GM19035 (cell line): ENCODE data around the gene TBC1D16.

Experiments
- ATAC-seq: cut with Tn5 transposase; IDR thresholded peaks from one replicate; pipeline ENCODE4 v1.9.1; 2021; ENCODE audit not compliant: unreplicated experiment

Gene TBC1D16

DNA sequence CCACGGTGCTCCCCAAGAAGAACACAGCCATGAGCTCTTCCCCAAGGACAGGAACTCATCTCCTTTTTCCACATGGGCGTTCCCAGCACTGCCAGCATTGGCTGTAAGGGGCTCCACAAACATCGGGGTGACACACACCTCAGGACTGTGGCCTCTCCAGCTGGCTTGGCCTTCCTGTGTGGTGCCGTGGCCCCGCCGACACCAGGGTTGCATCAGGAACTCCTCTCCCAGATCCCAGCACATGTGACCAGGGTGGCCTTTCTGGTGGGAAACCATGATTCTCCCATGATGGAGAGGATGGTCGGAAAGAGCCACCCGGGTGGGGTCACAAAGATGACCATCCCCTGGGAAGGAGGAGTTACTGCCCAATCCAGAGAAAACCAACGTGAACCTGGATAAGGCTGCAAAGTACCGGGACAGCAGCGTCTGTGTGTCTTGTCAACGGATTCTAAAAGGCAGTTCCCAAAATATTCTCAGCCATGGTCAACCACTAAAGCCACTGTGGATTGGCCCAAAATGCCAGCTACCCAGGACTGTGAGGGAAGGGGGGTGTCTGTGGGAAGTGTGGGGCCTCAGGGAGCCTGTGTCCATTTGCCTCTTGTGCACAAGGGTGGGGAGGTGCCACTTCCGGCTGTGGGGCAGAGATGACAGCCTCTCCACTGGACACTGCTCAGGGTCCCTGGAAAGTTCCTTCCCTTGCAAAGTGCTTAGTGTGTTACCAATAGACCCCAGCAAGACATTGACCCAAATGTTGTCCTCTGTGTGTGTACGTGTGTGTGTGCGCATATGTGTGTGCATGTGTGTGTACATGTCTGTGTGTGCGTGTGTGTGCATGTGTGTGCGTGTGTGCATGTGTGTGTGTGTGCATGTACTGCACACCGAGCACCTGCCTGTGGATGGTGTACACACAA lies 118.4 kb downstream of the TBC1D16 start:
- no peak for ATAC-seq

DNA sequence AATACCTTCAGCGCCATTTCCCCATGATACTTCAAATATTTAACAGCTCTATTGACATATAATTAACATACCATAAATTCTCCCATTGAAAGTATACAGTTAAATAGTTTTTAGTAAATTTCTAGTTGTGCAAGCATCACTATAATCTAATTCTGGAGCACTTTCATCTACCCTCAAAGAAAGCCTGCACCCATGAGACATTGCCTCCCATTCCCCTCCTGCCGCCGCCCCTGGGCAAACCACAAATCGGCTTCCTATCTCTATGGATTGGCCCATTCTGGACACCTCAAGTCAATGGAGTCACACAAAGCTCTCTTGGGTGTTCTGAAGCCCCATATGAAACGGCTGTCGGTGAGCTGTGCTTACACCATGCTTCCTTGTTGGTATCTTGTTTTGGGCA lies 119.2 kb downstream of the TBC1D16 start:
- ATAC-seq = no peak

DNA sequence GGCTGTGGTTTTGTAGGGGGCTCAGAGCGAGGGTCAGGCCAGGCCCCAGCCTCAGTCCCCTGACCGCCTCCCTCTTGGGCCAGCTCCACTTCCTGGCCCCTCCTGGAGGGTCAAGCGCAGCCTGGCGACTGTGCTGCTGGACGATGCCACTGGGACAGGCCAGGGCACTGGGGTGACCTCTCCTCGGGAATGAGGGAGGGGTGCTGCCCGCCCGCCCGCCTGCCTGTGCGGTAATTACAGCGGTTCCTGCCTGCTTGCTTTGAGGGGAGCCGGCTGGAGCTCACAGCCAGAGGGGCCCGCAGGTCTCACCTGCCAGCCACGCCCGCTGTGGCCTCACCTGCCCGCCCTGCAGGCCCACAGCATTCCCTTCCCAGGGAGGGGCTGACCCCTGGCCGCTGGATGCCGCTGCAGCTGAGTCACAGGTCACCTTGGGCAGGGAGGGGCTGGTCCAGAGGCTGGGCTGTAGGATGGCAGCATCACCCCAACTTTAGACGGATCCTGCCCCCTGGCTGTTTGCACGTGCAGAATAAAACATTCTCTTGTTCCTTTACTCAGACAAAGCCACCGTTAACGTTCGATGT lies 119.7 kb downstream of the TBC1D16 start:
- ATAC-seq = no peak

DNA sequence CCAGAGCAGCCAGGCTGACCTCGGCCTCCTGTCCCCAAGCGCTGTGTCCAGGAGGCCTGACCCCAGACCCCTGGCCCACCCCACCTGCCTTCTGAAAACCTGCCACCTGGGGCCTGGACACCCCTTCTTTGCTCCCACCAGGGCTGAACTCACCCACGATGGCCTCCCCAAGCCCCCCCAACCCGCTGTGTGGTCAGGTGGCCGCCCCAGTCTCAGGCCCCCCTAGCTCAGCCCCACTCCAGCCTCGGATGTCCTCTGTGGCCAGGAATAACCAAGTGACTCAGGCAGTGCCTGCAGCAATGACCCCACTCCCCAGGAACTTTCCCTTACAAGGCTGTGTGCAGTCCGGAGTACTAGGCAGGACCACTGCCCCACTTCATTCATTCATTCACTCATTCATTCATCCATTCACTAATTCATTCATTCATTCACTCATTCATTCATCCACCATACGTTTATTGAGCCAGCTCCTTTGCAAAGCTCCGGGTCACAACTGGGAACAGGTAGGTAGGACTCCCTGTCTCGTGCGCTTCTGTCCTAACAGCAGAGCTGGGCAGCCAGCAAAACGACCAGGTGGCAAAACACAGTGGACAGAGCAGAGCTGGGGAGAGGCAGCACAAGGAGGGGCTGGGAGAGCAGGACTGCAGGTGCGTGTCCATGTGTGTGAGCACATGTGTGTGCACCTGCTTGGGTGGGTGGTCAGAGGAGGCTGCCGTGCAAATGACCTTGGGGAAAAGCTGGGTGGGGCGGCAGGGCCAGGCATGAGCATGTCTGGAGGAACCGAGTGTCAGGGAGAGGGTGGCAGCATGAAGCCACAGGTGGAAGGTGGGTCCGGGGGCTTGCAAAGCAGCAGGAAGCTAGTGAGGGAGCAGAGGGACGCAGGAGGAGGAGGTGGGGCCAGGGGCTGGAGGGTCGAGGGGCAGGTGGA lies 120.6 kb downstream of the TBC1D16 start:
- ATAC-seq = no peak

DNA sequence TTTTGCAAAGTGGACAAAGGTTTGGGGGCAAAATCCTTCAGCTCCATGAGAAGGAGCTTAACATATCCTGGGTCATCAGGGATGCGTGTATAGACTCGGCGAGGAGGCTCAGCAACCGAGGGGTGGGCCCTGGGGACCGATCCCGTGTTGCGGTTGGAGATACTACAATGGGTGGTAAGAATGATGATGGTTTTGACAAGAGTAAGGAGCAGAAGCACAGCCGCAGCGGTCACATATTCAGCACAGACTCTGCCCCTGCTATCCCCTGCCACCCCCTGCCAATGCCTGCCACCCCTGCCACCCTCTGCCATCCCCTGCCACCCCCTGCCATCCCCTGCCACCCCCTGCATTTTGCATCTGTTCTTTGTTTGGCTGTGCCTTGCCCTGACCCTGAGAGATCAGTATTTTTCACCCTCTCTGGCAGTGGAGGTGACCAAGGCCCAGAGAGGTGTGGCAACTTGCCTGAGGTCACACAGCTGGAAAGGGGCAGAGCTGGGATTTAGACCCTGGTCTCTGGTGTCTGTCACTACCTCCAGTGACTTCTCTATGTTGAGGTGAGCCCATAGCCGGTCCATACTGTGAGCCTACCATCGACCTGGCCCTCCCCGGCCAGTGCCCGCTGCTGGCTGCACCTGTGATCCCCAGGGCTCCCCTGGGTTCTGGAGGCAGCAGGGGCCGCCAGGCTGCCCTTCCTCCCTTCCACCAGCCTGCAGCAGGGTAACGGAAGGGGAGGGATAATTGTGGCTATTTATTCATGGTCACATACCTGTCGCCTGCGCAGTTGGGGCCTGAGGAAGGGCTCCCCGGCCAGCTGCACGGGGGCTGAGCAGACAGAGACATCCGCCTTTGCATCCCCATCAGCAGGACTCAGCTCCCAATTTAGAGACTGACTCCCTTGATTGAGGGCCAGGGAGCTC lies 121.5 kb downstream of the TBC1D16 start:
- no peak for ATAC-seq

DNA sequence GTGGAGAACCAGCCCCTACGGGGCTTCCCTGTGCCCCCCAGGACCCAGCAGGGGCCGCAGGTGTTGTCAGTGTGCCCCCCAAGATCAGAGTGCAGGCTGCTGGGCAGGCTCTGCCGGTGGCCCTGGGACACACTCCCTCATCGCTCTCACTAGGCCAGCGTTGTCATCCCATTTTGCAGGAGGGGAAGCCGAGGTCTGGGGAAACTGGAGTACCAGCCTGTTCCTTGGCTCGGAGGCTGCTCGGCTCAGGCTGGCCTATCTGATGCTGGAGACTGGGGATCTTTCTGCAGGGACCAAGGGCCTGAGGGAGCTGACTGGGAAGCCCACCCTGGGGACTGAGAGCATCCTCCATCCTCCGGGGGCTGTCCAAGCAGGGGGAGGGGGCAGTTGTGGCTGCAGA lies 122.2 kb downstream of the TBC1D16 start:
- ATAC-seq = no peak

DNA sequence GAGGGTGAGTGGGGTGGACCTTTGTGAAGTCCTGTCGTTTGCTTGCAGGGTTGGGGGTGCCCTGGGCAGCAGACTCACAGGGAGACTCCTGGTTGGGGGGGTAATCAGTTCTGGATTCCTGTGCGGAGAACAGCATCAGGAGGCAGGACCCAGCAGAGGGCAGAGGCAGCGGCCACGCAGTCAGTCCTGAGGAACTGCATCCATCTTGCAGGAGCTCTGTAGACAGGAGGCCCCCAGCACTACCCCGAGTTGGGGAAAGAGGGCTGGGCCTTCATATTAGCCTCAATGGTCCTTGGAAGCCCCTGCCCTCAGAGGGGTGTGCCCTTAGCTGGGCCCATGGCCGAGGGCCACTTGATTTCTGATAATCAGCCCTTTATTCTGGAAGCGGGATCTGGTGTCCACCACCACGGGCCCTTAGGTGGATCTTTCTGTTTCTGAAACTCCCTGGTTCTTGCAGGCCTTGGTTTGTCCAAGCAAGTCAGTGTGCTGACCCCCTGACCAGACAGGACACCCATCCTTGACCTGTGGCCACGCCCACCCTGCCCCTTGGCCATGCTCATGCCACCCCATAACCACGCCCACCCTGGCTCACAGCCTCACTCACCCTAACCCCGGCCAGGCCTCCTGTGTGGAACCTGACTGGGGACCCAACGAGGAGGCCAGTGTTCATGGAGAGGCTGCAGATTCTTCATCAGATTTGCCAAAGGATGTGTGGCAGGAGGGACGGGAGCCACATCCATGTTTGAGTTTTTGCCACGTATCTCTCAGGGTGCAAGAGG lies 122.9 kb downstream of the TBC1D16 start:
- no peak for ATAC-seq

DNA sequence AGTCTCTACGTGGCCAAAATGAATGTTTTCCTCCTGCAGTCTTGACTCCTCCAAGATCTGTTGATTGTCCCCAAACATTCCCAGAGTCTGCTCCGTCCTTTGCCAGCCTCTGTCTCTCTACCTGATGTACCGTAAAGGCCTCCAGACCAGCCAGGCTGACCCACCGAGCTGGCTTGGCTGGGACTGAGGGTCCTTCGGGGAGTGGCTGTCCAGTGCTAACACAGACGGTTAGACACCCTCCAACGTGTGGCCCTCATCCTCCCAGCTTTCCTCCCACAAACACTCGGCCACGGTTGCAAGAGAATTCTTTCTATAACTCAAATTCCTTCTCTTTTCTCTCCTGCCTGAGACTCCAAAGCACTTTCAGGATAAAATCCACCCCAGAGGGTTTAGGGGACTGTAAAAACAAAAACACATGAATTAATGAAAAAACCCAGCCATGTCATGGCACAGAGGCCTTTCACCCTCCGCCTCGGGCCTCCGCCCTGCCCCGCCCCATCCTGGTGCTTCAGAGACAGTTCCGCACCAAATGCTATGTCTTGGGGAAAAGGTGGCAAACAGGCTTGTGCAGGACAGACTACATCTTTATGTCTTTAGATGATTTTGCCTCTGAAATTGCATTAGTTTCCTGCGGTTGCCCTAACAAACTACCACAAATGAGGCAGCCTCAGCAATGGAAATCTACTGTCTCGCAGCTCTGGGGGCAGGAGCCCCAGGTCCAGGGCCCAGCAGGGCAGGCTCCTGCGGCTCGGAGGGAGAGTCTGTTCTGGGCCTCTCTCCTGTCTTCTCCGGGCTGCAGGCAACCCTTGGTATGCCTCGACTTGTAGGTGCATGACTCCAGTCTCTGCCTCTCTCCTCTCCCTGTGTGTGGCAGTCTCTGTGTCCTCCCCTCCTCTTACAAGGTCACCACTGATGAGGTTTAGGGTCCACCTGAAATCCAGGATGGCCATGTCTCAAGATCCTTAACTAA lies 124.0 kb downstream of the TBC1D16 start:
- no peak for ATAC-seq

DNA sequence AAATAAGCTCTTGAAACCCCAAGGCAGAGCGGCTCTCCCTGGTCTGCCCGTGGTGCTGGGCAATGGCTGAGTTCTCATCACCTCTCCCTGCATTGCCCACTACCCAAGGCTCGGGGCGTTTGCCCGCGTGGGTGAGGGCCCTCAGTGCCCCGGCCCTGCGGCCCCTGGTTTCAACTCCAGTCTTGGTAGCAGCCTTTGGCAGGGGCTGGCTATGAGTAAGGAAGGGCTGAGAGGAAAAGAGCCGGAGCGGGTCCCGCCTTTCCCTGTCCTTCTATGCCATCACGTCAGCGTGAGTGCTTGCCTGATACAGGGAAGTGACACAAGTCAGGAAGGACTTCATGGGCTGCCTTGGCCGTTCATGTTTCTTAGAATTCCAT lies 124.7 kb downstream of the TBC1D16 start:
- no peak for ATAC-seq

DNA sequence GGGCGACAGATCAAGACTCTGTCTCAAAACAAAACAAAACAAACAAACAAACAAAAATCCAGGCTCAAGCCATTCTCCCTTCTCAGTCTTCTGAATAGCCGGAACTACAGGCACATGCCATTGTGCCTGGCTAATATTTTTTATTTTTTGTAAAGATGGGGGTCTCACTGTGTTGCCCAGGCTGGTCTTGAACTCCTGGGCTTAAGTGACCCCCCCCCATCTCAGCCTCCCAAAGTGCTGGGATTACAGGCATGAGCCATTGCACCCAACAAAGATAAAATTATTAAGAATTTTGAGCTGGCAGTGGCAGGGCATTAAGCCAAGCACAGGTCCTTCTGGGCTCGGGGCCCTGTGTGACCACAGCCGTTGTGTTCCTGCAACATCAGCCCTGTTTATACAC lies 126.6 kb downstream of the TBC1D16 start:
- ATAC-seq = no peak

DNA sequence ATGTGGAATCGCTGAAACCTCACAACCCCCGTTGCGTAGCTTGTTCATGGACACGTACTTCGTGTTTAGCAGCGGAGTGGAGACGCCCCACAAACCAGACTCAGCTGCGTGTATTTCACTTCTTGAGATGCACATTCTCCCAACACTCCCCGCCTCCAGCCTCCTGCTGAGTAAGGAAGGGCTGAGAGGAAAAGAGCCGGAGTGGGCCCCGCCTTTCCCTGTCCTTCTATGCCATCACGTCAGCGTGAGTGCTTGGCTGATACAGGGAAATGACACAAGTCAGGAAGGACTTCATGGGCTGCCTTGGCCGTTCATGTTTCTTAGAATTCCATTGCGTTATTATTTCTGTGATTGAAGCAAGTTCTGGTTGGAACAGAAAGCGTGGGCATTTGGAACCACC lies 127.8 kb downstream of the TBC1D16 start:
- no peak for ATAC-seq

DNA sequence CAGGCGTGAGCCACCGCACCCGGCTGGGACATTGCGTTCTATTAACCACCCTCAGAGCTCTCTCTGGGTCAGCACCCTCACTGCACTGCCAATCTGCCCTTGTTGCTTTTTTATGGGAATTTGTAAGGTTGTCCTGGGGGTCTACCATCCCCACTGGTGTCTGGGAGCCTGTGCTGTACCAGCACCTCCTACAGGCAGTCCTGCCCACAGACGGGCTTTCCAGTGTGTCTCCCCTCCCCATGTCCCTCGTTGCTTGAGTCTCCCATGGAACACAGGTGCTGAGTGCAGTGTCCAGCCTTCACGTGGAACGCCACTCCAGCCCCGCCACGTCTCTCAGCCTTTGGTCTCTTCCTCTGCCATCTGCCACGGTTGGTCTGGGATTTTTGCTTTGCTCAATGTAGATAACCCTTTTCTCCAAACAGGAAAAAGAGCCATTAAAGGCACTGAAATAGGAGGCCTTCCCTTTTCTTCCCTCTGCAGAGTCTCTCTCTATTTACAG lies 128.4 kb downstream of the TBC1D16 start:
- no peak for ATAC-seq

DNA sequence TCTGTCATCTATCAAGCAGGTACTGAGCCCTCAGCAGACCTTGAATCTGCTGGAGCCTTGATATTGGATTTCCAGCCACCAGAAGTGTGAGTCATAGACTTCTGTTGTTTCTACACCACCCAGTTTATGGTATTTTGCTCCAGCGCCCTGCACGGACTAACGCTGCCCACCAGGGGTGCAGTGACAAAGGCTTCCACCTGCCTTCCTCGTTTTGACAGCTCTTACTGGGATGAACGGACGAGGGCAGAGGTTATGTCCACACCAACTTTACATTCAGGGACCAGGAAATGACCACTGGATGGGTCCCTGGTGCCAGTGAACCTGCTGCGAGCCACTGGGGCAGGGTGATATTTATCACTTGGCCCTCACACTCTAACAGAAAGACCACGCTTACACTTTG lies 129.8 kb downstream of the TBC1D16 start:
- ATAC-seq = no peak

DNA sequence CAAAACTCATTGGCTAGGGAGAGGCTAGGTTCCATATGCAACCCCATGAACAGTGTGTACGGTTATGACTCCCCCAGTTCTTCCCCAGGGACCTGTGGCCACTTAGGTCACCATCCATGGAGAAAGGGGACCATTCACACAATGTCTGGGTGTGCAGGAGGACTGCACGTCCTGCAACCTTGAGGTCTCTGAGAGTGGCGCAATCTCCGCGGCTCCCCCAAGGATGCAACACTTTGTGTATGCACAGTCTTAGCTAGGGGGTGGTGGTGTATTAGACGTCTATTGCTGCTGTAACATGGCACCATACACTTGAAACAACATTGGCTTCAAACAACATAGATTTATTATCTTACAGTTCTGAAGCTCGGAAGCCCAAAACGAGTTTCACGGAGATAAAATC lies 130.8 kb downstream of the TBC1D16 start:
- ATAC-seq = no peak

DNA sequence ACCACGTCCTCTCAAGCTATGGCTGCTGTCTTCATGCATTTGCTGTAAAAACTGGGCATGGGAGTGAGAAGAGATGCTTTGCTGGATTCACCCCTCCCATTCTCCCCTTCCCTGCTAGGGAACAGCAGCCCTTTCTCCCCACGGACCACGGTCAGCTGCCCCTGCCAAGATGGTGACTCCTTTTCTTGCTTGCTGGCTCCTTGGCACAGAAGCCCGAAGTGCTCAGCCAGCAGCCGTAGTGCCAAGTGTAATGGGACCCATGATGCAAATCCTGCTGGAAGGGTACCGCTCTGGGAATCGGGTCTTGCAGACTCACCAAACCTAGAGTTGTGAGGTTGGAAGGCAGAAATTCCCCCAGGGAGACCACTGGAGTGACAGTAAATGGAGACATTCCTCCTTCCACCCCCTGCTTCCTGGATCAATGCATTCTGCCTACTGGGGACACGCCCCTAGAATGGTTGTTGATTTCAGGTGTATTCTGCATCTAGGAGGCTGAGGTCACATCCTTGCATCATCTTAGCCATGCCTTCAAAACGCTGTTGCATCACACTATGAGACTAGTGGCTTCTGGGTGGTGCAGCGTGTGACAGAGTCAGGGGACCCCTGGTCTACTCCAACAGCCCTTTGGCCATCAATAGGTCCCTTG lies 133.4 kb downstream of the TBC1D16 start:
- ATAC-seq = no peak

DNA sequence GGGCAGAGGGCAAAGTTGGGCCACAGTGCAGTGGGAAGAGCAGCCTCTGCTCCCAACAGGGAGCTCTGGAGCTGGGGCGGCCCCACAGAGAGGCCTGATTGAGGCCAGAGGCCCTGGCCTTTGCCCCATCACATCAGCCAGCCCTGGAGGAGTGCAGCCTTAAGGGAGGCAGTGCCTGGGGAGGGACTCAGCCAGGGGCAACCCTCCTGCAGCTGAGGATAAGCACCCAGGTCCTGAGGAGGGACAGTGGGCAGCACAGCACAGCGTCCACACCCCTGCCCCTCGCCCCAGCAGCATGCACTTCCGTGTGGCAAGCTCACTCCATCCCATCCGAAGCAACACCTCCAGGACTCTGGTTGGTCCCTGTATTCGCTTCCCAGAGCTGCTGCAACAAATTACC lies 134.5 kb downstream of the TBC1D16 start:
- ATAC-seq = no peak

DNA sequence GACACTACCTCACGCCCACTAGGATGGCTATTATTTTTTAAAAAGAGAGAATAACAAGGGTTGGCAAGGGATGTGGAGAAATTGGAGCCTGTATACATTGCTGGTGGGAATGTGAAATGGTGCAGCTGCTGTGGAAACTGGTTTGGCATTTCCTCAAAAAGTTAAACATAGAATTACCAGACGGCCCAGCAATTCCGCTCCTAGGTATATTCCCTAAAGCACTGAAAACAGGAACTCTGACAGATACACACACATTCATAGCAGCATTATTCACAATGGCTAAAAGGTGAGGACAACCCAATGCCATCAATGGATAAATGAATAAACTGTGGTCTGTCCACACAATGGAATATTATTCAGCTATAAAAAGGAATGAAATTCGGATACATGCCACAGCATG lies 136.1 kb downstream of the TBC1D16 start:
- no peak for ATAC-seq
